Measurements from ENCODE around the gene MAPT. TPM values are rescaled to one million over a fixed set of nuclear protein-coding genes. Genes with fewer than 3 reads are reported as not detected.
"Not testable (repeated sequence)": the region's sequence is repeated elsewhere in the genome, so short reads cannot be mapped to it uniquely, and the experiment has no call there.

The MAPT gene
- total RNA-seq, 4 donors from 2014 or later = 0.44 to 12.2 (median 3.3) TPM

- H3K36me3 ChIP-seq = no peaks in the 10 kb centered on the region
- no peak overlapping the region for H3K27ac ChIP-seq
- H3K27me3 ChIP-seq = peaks cover 0 to 18% (median 0%) of the 10 kb centered on the region in 4 donors
- no peak for TF ChIP-seq CTCF (IDR thresholded peaks at IDR 0.05)
- no peak for TF ChIP-seq POLR2A (IDR thresholded peaks at IDR 0.05)
- H3K4me1 ChIP-seq = peaks cover 0 to 25% (median 0%) of the 10 kb centered on the region in 3 donors
- H3K4me3 ChIP-seq = no peak overlapping the region
- WGBS, 2 donors = 68 to 72% methylated on average over 9 to 11 of the region's 11 CpGs
- DNase-seq = no peak
- no peaks in the 10 kb centered on the region for H3K9me3 ChIP-seq
- intact Hi-C loops (cut with DNase I) = loop anchor here (10.0 kb wide), 1 partner anchor 70 kb away; no protein-coding TSS in a partner anchor
Measured at GRCh38 chr17:45954914-45955313, 60.6 kb downstream of the MAPT start.

- 75 to 84% methylated on average over 9 to 10 of the region's 10 CpGs for WGBS, 2 donors
Measured at GRCh38 chr17:45955326-45955725, 61.0 kb downstream of the MAPT start.

GRCh38 chr17:45956090-45956489 is 61.7 kb downstream of the MAPT start:
- Histone ChIP-seq H3K4me1 (peaks cover 0 to 25% (median 0%) of the 10 kb centered on the region in 3 donors), H3K4me3 (no peak overlapping the region), H3K27ac (no peak overlapping the region), H3K9me3 (no peaks in the 10 kb centered on the region), H3K36me3 (no peaks in the 10 kb centered on the region), H3K27me3 (peaks cover 0 to 7% (median 0%) of the 10 kb centered on the region in 4 donors)
- TF ChIP-seq POLR2A (IDR thresholded peaks at IDR 0.05) = no peak
- no peak for TF ChIP-seq CTCF (IDR thresholded peaks at IDR 0.05)
- 97 to 100% methylated on average over 1 to 3 of the region's 3 CpGs for WGBS, 2 donors
- no peak for DNase-seq
- intact Hi-C loops (cut with DNase I) = loop anchor here (10.0 kb wide), 1 partner anchor 71 kb away; no protein-coding TSS in a partner anchor

More at GRCh38 chr17:45955326-45955725, 61.0 kb downstream of the MAPT start:
- no peak overlapping the region for H3K4me3 ChIP-seq
- H3K27ac ChIP-seq = no peak overlapping the region
- H3K36me3 ChIP-seq = no peaks in the 10 kb centered on the region
- peaks cover 0 to 14% (median 0%) of the 10 kb centered on the region in 4 donors for H3K27me3 ChIP-seq
- H3K9me3 ChIP-seq = no peaks in the 10 kb centered on the region
- H3K4me1 ChIP-seq = peaks cover 0 to 25% (median 0%) of the 10 kb centered on the region in 3 donors
- intact Hi-C loops (cut with DNase I) = loop anchor here (10.0 kb wide), 1 partner anchor 71 kb away; no protein-coding TSS in a partner anchor
- DNase-seq = no peak
- TF ChIP-seq POLR2A (IDR thresholded peaks at IDR 0.05) = no peak
- TF ChIP-seq CTCF (IDR thresholded peaks at IDR 0.05) = no peak

- H3K27ac ChIP-seq, H3K27me3 ChIP-seq, H3K9me3 ChIP-seq, H3K4me3 ChIP-seq, DNase-seq, H3K36me3 ChIP-seq: not testable (repeated sequence)
- intact Hi-C loops (cut with DNase I) = loop anchor here (10.0 kb wide), 1 partner anchor 72 kb away; no protein-coding TSS in a partner anchor
- WGBS, 2 donors = 88 to 90% methylated on average over 4 of the region's 4 CpGs
- H3K4me1 ChIP-seq = peaks cover 0 to 25% (median 0%) of the 10 kb centered on the region in 3 donors
Measured at GRCh38 chr17:45956746-45957145, 62.4 kb downstream of the MAPT start.

- no peak for TF ChIP-seq CTCF (IDR thresholded peaks at IDR 0.05)
- TF ChIP-seq POLR2A (IDR thresholded peaks at IDR 0.05) = no peak
- WGBS, 2 donors = 73 to 79% methylated on average over 9 of the region's 9 CpGs
- Histone ChIP-seq H3K27ac (no peak overlapping the region), H3K4me1 (peaks cover 0 to 22% (median 0%) of the 10 kb centered on the region in 3 donors), H3K36me3 (no peaks in the 10 kb centered on the region), H3K9me3 (no peaks in the 10 kb centered on the region), H3K27me3 (no peaks in the 10 kb centered on the region), H3K4me3 (no peak overlapping the region)
- intact Hi-C loops (cut with DNase I) = loop anchor here (10.0 kb wide), 1 partner anchor 74 kb away; no protein-coding TSS in a partner anchor
- no peak for DNase-seq
Measured at GRCh38 chr17:45958307-45958706, 64.0 kb downstream of the MAPT start.
